HepG2 (cell line): ENCODE measurements around the gene CCDC197. TPM values are rescaled to one million over a fixed set of nuclear protein-coding genes. Genes with fewer than 3 reads are reported as not detected.

Source experiments
- ATAC-seq: fragments of 200-7000 bp; cut with Tn5 transposase; 3 replicates; pipeline ENCODE4 v1.9.1; 2020; ENCODE audit warnings: mild to moderate bottlenecking, moderate library complexity
- BruUV-seq: library from RNA; stranded (reverse); fragments of 400-500 nt; replicated peaks from 2 replicates; lab custom pipeline; 2021; lab: Mats Ljungman, UMichigan
- CTCF ChIA-PET: fragments of 300-600 bp; formaldehyde crosslinking; extraction: SDS; loops from one replicate; lab custom pipeline; 2021; ENCODE audit warnings: low total read pairs, inconsistent platforms, low intra/inter-chr PET ratio; lab: Yijun Ruan, JAX
- POLR2A ChIA-PET: fragments of 350-600 bp; sonication (Branson Sonifier 250); formaldehyde crosslinking; loops from one replicate; lab custom pipeline; 2020; ENCODE audit warnings: antibody characterized with exemption, inconsistent platforms; lab: Yijun Ruan, JAX
- DNase-seq: peaks from one replicate; pipeline ENCODE4 v3.0.0-alpha.2; 2015; ENCODE audit warnings: low spot score
- FAIRE-seq: peaks from 3 replicates; lab custom pipeline; 2011; peaks lifted over from hg19 to GRCh38; lab: Jason Lieb, UNC
- H2AFZ ChIP-seq: one replicate; pipeline ENCODE4 v1.6.1; 2011; ENCODE audit warnings: low read length, inconsistent platforms
- H3K27ac ChIP-seq: fragments of 300-600 bp; 3 replicates; pipeline ENCODE4 v1.8.0; 2011; ENCODE audit warnings: mixed run types, mild to moderate bottlenecking, mixed read lengths, low read length, inconsistent platforms; ENCODE audit not compliant: insufficient read depth; ENCODE audit errors: extremely low read length
- H3K27me3 ChIP-seq, 2 experiments: fragments of 200-600 bp in 1 of 2; 2 replicates in 1 of 2; 3 replicates in 1 of 2; pipeline versions ENCODE4 v1.6.0 to v1.8.0; 2011; ENCODE audit warnings: low read length in 2 of 2, mild to moderate bottlenecking in 2 of 2, moderate library complexity in 2 of 2, inconsistent platforms in 1 of 2; ENCODE audit not compliant: insufficient read depth in 2 of 2, control insufficient read depth in 1 of 2
- H3K36me3 ChIP-seq, 2 experiments: fragments of 200-600 bp in 1 of 2; replicated peaks in 1 of 2; 2 replicates in 1 of 2; 3 replicates in 1 of 2; pipeline versions ENCODE4 v1.5.1 to v1.8.0; 2011; ENCODE audit warnings: low read length in 2 of 2, inconsistent platforms in 1 of 2; ENCODE audit not compliant: insufficient read depth in 2 of 2, control insufficient read depth in 1 of 2
- H3K4me1 ChIP-seq: 2 replicates; pipeline ENCODE4 v1.5.1; 2012; ENCODE audit warnings: low read length, inconsistent platforms; ENCODE audit not compliant: insufficient read depth
- H3K4me2 ChIP-seq: 2 replicates; pipeline ENCODE4 v1.6.0; 2011; ENCODE audit warnings: low read depth, low read length, inconsistent platforms
- H3K4me3 ChIP-seq, 3 experiments: fragments of 200-600 bp in 1 of 3; sonication (generic), shearing (Covaris generic) in 1 of 3; replicated peaks in 1 of 3; 2 replicates each; pipeline ENCODE4 v1.5.1; 2011 to 2016; ENCODE audit warnings: low read length in 3 of 3, inconsistent platforms in 2 of 3, low read depth in 2 of 3, mild to moderate bottlenecking in 2 of 3, control low read depth in 1 of 3, mixed read lengths in 1 of 3; ENCODE audit not compliant: insufficient read depth in 1 of 3
- H3K79me2 ChIP-seq: one replicate; pipeline ENCODE4 v1.6.1; 2011; ENCODE audit warnings: low read length, inconsistent platforms; ENCODE audit not compliant: insufficient read depth
- H3K9ac ChIP-seq: 2 replicates; pipeline ENCODE4 v1.6.0; 2011; ENCODE audit warnings: mild to moderate bottlenecking, low read depth, low read length, inconsistent platforms; ENCODE audit not compliant: insufficient read depth
- H3K9me3 ChIP-seq: 2 replicates; pipeline ENCODE4 v1.5.1; 2012; ENCODE audit warnings: mild to moderate bottlenecking, low read length
- H4K20me1 ChIP-seq: 2 replicates; pipeline ENCODE4 v1.6.0; 2011; ENCODE audit warnings: inconsistent platforms, mild to moderate bottlenecking, low read length, moderate library complexity; ENCODE audit not compliant: insufficient read depth
- ELF3 ChIP-seq: IDR thresholded peaks from 2 replicates; pipeline ENCODE4 v1.6.1; 2016; ENCODE audit warnings: missing genetic modification reagents, missing compliant biosample characterization
- RAD21 ChIP-seq: fragments of 450-650 bp; formaldehyde crosslinking; IDR thresholded peaks from 2 replicates; pipeline ENCODE4 v1.5.0; 2020; ENCODE audit warnings: mild to moderate bottlenecking
- YY1 ChIP-seq: IDR thresholded peaks from 2 replicates; pipeline ENCODE4 v1.6.1; 2011; ENCODE audit warnings: low read length, low read depth, moderate library complexity, mild to moderate bottlenecking; ENCODE audit not compliant: insufficient read depth, insufficient replicate concordance
- ZBTB33 ChIP-seq: sonication (generic); formaldehyde crosslinking; IDR thresholded peaks from 2 replicates; pipeline ENCODE4 v1.4.0; 2020; ENCODE audit warnings: missing genetic modification reagents
- ZNF557 ChIP-seq: sonication (generic); formaldehyde crosslinking; IDR thresholded peaks from 2 replicates; pipeline ENCODE4 v1.4.0; 2020; ENCODE audit warnings: missing genetic modification reagents
- ZNF773 ChIP-seq: sonication (generic); formaldehyde crosslinking; IDR thresholded peaks from 2 replicates; pipeline ENCODE4 v1.4.0; 2020; ENCODE audit warnings: missing genetic modification reagents, borderline replicate concordance
- ZNF891 ChIP-seq: sonication (generic); formaldehyde crosslinking; IDR thresholded peaks from 2 replicates; pipeline ENCODE4 v1.5.0; 2020; ENCODE audit warnings: mild to moderate bottlenecking, missing genetic modification reagents
- ZSCAN31 ChIP-seq: sonication (generic); formaldehyde crosslinking; IDR thresholded peaks from 2 replicates; pipeline ENCODE4 v1.5.0; 2020; ENCODE audit warnings: low read depth, mild to moderate bottlenecking, missing genetic modification reagents
- WGBS: methylation state at CpG from one replicate; pipeline ENCODE4 v1.1.6; 2017; ENCODE audit warnings: low lambda C conversion rate; 5-methylcytosine and 5-hydroxymethylcytosine counted together
- in situ Hi-C: cut with HindIII; loops from 2 replicates; pipeline ENCODE4 v1.10.0; 2017; ENCODE audit warnings: low pct_unique_long_range_greater_than_20kb; ENCODE audit not compliant: extremely low pct_ligation_motif_present
- intact Hi-C: fragments of 100-400 bp; cut with micrococcal nuclease; formaldehyde crosslinking; loops from one replicate; pipeline ENCODE4 v1.10.0; 2022; ENCODE audit not compliant: unreplicated experiment
- polyA plus RNA-seq, 8 experiments: library from polyadenylated mRNA; depleted of rRNA in 3 of 8; stranded (reverse) in 7 of 8; unstranded in 1 of 8; fragments of >200 nt; fragmentation: Illumina TruSeq in 4 of 8; extraction: Trizol in 4 of 8; gene quantifications; 2 replicates each; pipeline versions ENCODE4 v1.2.1 to v1.2.3, GENCODE V29; 2011 to 2016; ENCODE audit warnings: low read depth in 4 of 8, missing spikeins in 1 of 8, mixed read lengths in 1 of 8; ENCODE audit not compliant: insufficient read depth in 1 of 8
- total RNA-seq, 5 experiments: library from RNA; depleted of rRNA; stranded (reverse); fragments of >200 nt; fragmentation: Illumina TruSeq; extraction: Trizol; gene quantifications; 2 replicates each; pipeline ENCODE4 v1.2.3, GENCODE V29; 2016; ENCODE audit warnings: low read depth in 1 of 5
- TF ChIP-seq, protein P1 (sequence below): sonication (generic); formaldehyde crosslinking; IDR thresholded peaks from 2 replicates; pipeline ENCODE4 v1.4.0; 2020; ENCODE audit warnings: missing genetic modification reagents
- TF ChIP-seq, protein P2 (sequence below): sonication (generic); formaldehyde crosslinking; IDR thresholded peaks from 2 replicates; pipeline ENCODE4 v1.8.1; 2023; ENCODE audit warnings: mild to moderate bottlenecking, moderate library complexity, missing genetic modification reagents
- TF ChIP-seq, protein P3 (sequence below): fragments of 450-650 bp; IDR thresholded peaks from 2 replicates; pipeline ENCODE4 v1.6.1; 2016

CCDC197 gene
- total and polyA plus RNA-seq, 2 of the 13 experiments (the other 11 are each of a cell fraction or from before 2014, with no cell fraction given): 0.11 to 0.13 TPM

DNA sequence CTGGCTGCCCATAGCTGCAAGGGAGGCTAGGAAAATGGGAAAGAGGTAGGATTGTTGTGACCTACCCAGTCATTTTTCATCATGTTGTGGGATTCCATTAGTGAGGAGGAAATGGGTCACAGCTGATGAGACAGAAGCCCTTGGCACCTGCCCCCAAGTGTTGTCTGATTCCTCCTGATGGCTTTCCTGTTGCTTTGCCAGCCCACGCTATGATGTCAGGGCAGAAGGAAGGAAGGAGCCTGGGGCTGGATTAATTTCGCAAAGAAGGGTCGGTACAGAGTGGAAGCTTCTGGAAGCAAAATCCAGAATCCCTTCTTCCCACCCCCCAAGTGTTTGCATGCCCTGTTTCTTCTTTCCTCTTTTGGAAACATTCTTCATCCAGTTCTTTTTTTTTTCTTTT is 37.8 kb downstream of the CCDC197 start (continued):
- TF ChIP-seq, protein P1, sequence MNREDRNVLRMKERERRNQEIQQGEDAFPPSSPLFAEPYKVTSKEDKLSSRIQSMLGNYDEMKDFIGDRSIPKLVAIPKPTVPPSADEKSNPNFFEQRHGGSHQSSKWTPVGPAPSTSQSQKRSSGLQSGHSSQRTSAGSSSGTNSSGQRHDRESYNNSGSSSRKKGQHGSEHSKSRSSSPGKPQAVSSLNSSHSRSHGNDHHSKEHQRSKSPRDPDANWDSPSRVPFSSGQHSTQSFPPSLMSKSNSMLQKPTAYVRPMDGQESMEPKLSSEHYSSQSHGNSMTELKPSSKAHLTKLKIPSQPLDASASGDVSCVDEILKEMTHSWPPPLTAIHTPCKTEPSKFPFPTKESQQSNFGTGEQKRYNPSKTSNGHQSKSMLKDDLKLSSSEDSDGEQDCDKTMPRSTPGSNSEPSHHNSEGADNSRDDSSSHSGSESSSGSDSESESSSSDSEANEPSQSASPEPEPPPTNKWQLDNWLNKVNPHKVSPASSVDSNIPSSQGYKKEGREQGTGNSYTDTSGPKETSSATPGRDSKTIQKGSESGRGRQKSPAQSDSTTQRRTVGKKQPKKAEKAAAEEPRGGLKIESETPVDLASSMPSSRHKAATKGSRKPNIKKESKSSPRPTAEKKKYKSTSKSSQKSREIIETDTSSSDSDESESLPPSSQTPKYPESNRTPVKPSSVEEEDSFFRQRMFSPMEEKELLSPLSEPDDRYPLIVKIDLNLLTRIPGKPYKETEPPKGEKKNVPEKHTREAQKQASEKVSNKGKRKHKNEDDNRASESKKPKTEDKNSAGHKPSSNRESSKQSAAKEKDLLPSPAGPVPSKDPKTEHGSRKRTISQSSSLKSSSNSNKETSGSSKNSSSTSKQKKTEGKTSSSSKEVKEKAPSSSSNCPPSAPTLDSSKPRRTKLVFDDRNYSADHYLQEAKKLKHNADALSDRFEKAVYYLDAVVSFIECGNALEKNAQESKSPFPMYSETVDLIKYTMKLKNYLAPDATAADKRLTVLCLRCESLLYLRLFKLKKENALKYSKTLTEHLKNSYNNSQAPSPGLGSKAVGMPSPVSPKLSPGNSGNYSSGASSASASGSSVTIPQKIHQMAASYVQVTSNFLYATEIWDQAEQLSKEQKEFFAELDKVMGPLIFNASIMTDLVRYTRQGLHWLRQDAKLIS (CRISPR knock-in tag): no peak

DNA sequence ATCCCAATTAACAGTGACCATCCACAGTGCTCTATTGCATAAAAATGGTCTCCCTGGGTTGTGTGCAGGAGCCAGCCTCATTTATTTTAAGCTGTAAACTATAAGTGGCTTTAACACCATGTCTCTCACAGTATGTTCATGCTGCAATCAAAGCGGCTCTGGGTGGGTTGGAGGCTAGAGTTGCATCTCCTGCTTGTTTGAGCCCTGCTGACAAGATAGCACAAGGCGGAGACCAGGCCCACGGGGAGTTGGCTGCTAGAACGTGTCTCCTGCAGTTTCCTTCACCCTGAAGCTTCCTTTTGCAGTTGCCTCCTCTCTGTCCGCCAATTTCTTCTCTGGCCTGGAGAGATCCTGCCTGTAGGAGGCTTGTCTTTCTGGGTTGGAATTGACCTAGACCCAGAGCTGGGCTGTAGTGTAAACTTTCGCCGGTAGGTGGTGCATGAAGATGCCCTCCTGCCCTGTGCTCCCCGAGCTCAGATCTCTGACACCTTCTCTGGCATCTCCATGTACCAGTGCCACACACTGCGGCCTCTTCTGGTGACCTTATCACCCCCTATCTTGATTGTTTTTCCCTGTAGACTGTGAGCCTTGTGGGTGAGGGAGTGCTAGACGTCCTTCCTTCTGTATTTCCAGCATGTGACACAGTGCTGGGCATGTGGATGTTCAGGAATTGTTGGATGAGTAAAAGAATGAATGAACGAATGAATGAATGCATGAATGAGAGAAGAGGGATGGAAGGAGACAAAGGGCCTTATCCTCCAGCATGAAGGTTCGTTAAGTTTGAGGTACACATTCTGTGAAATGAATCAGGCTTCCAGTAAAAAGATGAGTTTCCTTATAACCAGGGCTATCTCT is 39.4 kb downstream of the CCDC197 start:
- Histone ChIP-seq H3K79me2 (no peaks in the 10 kb centered on the region), H4K20me1 (no peaks in the 10 kb centered on the region), H3K9ac (no peak overlapping the region), H3K27me3 (no peaks in the 10 kb centered on the region), H3K36me3 (peaks cover 0 to 3% of the 10 kb centered on the region in 2 experiments; a peak in 1 of 5 replicates), H3K4me1 (peaks cover 44% of the 10 kb centered on the region), H3K9me3 (no peaks in the 10 kb centered on the region), H3K27ac (no peak overlapping the region), H3K4me2 (0 out of 2 replicates have a peak overlapping the region, but pooled peaks have one; percentile 9), H2AFZ (no peak overlapping the region), H3K4me3 (no peak overlapping the region)
- ATAC-seq: peak; percentile 90
- peak; percentile 92 for FAIRE-seq
- in situ Hi-C loops (loop anchor here (5.0 kb wide), 1 partner anchor 101 kb away; no protein-coding TSS in a partner anchor), intact Hi-C loops (loop anchor here (1.0 to 5.0 kb wide), 3 partner anchors 46 to 271 kb away; partner anchors contain the start of genes DDX24 and IFI27L1)
- CTCF ChIA-PET: interaction anchor here (1.1 to 1.4 kb wide), 4 partner anchors 66 to 144 kb away, joined by 3 to 11 read pairs (median 4); no protein-coding TSS in a partner anchor
- no TSS peak for BruUV-seq
- DNase-seq: peak; percentile 73
- 14% methylated on average over 8 of the region's 12 CpGs for WGBS
- POLR2A ChIA-PET: interaction anchor here (0.6 to 1.8 kb wide), 12 partner anchors 8 to 256 kb away, joined by 3 to 7 read pairs (median 4); partner anchors contain the start of genes DDX24, IFI27L1, OTUB2 and SERPINA10
- TF ChIP-seq, protein P2, sequence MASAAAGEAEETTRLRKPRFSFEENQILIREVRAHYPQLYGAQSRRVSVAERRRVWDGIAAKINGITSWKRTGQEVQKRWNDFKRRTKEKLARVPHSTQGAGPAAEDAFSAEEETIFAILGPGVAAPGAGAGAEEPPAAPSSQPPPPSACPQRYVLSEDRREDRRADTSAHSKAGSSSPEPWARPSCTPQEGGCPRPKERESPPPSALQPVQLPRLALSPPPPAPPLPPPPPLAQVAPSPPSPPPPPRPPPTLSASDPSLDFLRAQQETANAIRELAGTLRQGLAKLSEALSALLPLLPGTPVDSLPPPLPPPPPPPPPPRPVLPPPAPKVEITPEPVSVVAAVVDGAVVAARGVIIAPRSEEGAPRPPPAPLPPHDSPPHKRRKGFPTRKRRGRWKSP: 0 out of 2 replicates have a peak, but pooled peaks have one; percentile 19
- peak; percentile 68 for TF ChIP-seq ZBTB33 (CRISPR knock-in tag)
- no peak for TF ChIP-seq ZNF891
- peak; percentile 77 for TF ChIP-seq RAD21 (CRISPR knock-in tag)
- 0 out of 2 replicates have a peak, but pooled peaks have one; percentile 24 for TF ChIP-seq ELF3 (CRISPR knock-in tag)
- TF ChIP-seq ZNF773 (CRISPR knock-in tag): no peak
- TF ChIP-seq, protein P3, sequence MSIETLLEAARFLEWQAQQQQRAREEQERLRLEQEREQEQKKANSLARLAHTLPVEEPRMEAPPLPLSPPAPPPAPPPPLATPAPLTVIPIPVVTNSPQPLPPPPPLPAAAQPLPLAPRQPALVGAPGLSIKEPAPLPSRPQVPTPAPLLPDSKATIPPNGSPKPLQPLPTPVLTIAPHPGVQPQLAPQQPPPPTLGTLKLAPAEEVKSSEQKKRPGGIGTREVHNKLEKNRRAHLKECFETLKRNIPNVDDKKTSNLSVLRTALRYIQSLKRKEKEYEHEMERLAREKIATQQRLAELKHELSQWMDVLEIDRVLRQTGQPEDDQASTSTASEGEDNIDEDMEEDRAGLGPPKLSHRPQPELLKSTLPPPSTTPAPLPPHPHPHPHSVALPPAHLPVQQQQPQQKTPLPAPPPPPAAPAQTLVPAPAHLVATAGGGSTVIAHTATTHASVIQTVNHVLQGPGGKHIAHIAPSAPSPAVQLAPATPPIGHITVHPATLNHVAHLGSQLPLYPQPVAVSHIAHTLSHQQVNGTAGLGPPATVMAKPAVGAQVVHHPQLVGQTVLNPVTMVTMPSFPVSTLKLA: 0 out of 2 replicates have a peak, but pooled peaks have one; percentile 6
- TF ChIP-seq YY1: peak; percentile 20
- TF ChIP-seq ZSCAN31 (CRISPR knock-in tag): no peak
- TF ChIP-seq ZNF557: no peak
